Osteoblast (primary cell): ENCODE results near the gene C13orf46. TPM values are rescaled to one million over a fixed set of nuclear protein-coding genes. Genes with fewer than 3 reads are reported as not detected.

Experiments used
- DNase-seq: peaks from one replicate; pipeline ENCODE4 v3.0.0; 2011; ENCODE audit warnings: low spot score, mixed read lengths; ENCODE audit not compliant: insufficient read length; ENCODE audit errors: missing footprints
- H2AFZ ChIP-seq: 2 replicates; pipeline ENCODE4 v1.6.0; 2011; ENCODE audit warnings: mild to moderate bottlenecking, low read length
- H3K27ac ChIP-seq: 2 replicates; pipeline ENCODE4 v1.5.1; 2011; ENCODE audit warnings: mild to moderate bottlenecking, low read depth, low read length, moderate library complexity
- H3K27me3 ChIP-seq: 2 replicates; pipeline ENCODE4 v1.6.0; 2012; ENCODE audit warnings: mild to moderate bottlenecking, control low read depth, inconsistent platforms, low read length, moderate library complexity; ENCODE audit not compliant: insufficient read depth
- H3K36me3 ChIP-seq: 2 replicates; pipeline ENCODE4 v1.5.1; 2011; ENCODE audit warnings: mild to moderate bottlenecking, low read length, control low read depth, moderate library complexity; ENCODE audit not compliant: insufficient read depth
- H3K4me1 ChIP-seq: 2 replicates; pipeline ENCODE4 v1.5.1; 2011; ENCODE audit warnings: mild to moderate bottlenecking, low read length, control low read depth, moderate library complexity; ENCODE audit not compliant: insufficient read depth
- H3K4me2 ChIP-seq: 2 replicates; pipeline ENCODE4 v1.6.0; 2011; ENCODE audit warnings: mild to moderate bottlenecking, low read length; ENCODE audit not compliant: insufficient read depth
- H3K4me3 ChIP-seq: fragments of 200-600 bp; sonication (generic); 3 replicates; pipeline ENCODE4 v1.5.1; 2012; ENCODE audit warnings: mild to moderate bottlenecking, low read length, inconsistent platforms; ENCODE audit not compliant: insufficient read depth
- H3K79me2 ChIP-seq: 2 replicates; pipeline ENCODE4 v1.6.0; 2012; ENCODE audit warnings: mild to moderate bottlenecking, low read length, control low read depth, inconsistent platforms; ENCODE audit not compliant: insufficient read depth
- H3K9me3 ChIP-seq: 2 replicates; pipeline ENCODE4 v1.5.1; 2011; ENCODE audit warnings: low read depth, low read length, control low read depth
- H4K20me1 ChIP-seq: 2 replicates; pipeline ENCODE4 v1.6.0; 2012; ENCODE audit warnings: mild to moderate bottlenecking, low read length, control low read depth; ENCODE audit not compliant: insufficient read depth
- CTCF ChIP-seq: IDR thresholded peaks from 2 replicates; pipeline ENCODE4 v1.5.1; 2011; ENCODE audit warnings: mild to moderate bottlenecking, low read depth, low read length, moderate library complexity; ENCODE audit errors: extremely low read depth
- total RNA-seq: library from RNA; depleted of rRNA; stranded (reverse); fragments of >200 nt; gene quantifications from 2 replicates; pipeline ENCODE4 v1.2.3, GENCODE V29; 2012

C13orf46 gene
- total RNA-seq, 1 donor = 0.36 TPM

GRCh38 chr13:113965383-113965874, 8.4 kb downstream of the C13orf46 start:
- H3K4me3 ChIP-seq = no peak overlapping the region

GRCh38 chr13:113964251-113964995, 9.5 kb downstream of the C13orf46 start:
- Histone ChIP-seq H3K27ac (no peak overlapping the region), H3K4me1 (no peaks in the 10 kb centered on the region), H3K27me3 (no peaks in the 10 kb centered on the region), H3K79me2 (no peaks in the 10 kb centered on the region), H3K4me2 (no peak overlapping the region), H3K9me3 (no peaks in the 10 kb centered on the region), H4K20me1 (no peaks in the 10 kb centered on the region), H3K36me3 (peaks cover 22% of the 10 kb centered on the region), H3K4me3 (no peak overlapping the region), H2AFZ (no peak overlapping the region)
- no peak for DNase-seq
- no peak for TF ChIP-seq CTCF

More at GRCh38 chr13:113965383-113965874, 8.4 kb downstream of the C13orf46 start:
- no peaks in the 10 kb centered on the region for H3K9me3 ChIP-seq
- no peak for TF ChIP-seq CTCF
- no peaks in the 10 kb centered on the region for H3K4me1 ChIP-seq
- H3K4me2 ChIP-seq = no peak overlapping the region
- H3K79me2 ChIP-seq = no peaks in the 10 kb centered on the region
- peaks cover 25% of the 10 kb centered on the region for H3K36me3 ChIP-seq
- H3K27me3 ChIP-seq = no peaks in the 10 kb centered on the region
- no peak for DNase-seq
- H2AFZ ChIP-seq = no peak overlapping the region
- H3K27ac ChIP-seq = no peak overlapping the region
- no peaks in the 10 kb centered on the region for H4K20me1 ChIP-seq

GRCh38 chr13:113963376-113963775, 10.5 kb downstream of the C13orf46 start:
- no peak overlapping the region for H3K4me3 ChIP-seq
- no peaks in the 10 kb centered on the region for H3K9me3 ChIP-seq
- no peak for DNase-seq
- H3K4me2 ChIP-seq = no peak overlapping the region
- no peaks in the 10 kb centered on the region for H4K20me1 ChIP-seq
- H3K36me3 ChIP-seq = peaks cover 16% of the 10 kb centered on the region
- no peaks in the 10 kb centered on the region for H3K79me2 ChIP-seq
- H3K27ac ChIP-seq = no peak overlapping the region
- H2AFZ ChIP-seq = no peak overlapping the region
- no peaks in the 10 kb centered on the region for H3K4me1 ChIP-seq
- H3K27me3 ChIP-seq = no peaks in the 10 kb centered on the region
- no peak for TF ChIP-seq CTCF

- Histone ChIP-seq H3K79me2 (no peaks in the 10 kb centered on the region), H3K4me1 (no peaks in the 10 kb centered on the region), H4K20me1 (no peaks in the 10 kb centered on the region), H3K4me3 (no peak overlapping the region), H3K36me3 (peaks cover 16% of the 10 kb centered on the region), H3K9me3 (no peaks in the 10 kb centered on the region), H3K27me3 (no peaks in the 10 kb centered on the region), H3K27ac (no peak overlapping the region), H2AFZ (no peak overlapping the region), H3K4me2 (no peak overlapping the region)
- no peak for DNase-seq
- no peak for TF ChIP-seq CTCF
These were observed 10.9 kb downstream of the C13orf46 start for GRCh38 chr13:113962975-113963374.
